Naive B cell (primary cell): ENCODE data around the gene PALM3. TPM values are rescaled to one million over a fixed set of nuclear protein-coding genes. Genes with fewer than 3 reads are reported as not detected.

Source experiments
- ATAC-seq, 2 donors: fragments of 150-1000 bp; cut with Tn5 transposase; 2 replicates each; pipeline ENCODE4 v1.10.0; 2021; ENCODE audit warnings: low read depth in 2 of 2, mild to moderate bottlenecking in 2 of 2, moderate library complexity in 2 of 2
- DNase-seq: peaks from one replicate; pipeline ENCODE4 v3.0.0; 2022
- H3K27ac Mint-ChIP-seq, 6 donors: one replicate each; pipeline ENCODE4 v1.8.0; 2020 to 2022; ENCODE audit warnings: mild to moderate bottlenecking in 6 of 6, mixed read lengths in 6 of 6, moderate library complexity in 5 of 6, inconsistent platforms in 2 of 6
- H3K27me3 Mint-ChIP-seq, 3 donors: one replicate each; pipeline ENCODE4 v1.8.0; 2021 to 2022; ENCODE audit warnings: mixed read lengths in 3 of 3, mild to moderate bottlenecking in 1 of 3
- H3K36me3 Mint-ChIP-seq, 2 donors: one replicate each; pipeline ENCODE4 v1.8.0; 2020 to 2022; ENCODE audit warnings: mixed read lengths in 2 of 2, inconsistent platforms in 1 of 2, mild to moderate bottlenecking in 1 of 2
- H3K4me1 Mint-ChIP-seq, 3 donors: one replicate each; pipeline ENCODE4 v1.8.0; 2020 to 2022; ENCODE audit warnings: mixed read lengths in 3 of 3, inconsistent platforms in 1 of 3, mild to moderate bottlenecking in 1 of 3, moderate library complexity in 1 of 3
- H3K4me3 Mint-ChIP-seq, 8 donors: one replicate each; pipeline ENCODE4 v1.8.0; 2020 to 2022; ENCODE audit warnings: mild to moderate bottlenecking in 8 of 8, mixed read lengths in 8 of 8, moderate library complexity in 8 of 8, inconsistent platforms in 2 of 8
- H3K9me3 Mint-ChIP-seq, 7 donors: one replicate each; pipeline ENCODE4 v1.8.0; 2020 to 2022; ENCODE audit warnings: mixed read lengths in 7 of 7, mild to moderate bottlenecking in 5 of 7, inconsistent platforms in 2 of 7, moderate library complexity in 1 of 7
- polyA plus RNA-seq, 6 donors: library from polyadenylated mRNA; unstranded; fragments of 300-500 nt; fragmentation: Illumina TruSeq; gene quantifications; one replicate each; pipeline ENCODE4 v1.2.3, GENCODE V29; 2021; ENCODE audit warnings: low read depth in 6 of 6

Gene PALM3, protein sequence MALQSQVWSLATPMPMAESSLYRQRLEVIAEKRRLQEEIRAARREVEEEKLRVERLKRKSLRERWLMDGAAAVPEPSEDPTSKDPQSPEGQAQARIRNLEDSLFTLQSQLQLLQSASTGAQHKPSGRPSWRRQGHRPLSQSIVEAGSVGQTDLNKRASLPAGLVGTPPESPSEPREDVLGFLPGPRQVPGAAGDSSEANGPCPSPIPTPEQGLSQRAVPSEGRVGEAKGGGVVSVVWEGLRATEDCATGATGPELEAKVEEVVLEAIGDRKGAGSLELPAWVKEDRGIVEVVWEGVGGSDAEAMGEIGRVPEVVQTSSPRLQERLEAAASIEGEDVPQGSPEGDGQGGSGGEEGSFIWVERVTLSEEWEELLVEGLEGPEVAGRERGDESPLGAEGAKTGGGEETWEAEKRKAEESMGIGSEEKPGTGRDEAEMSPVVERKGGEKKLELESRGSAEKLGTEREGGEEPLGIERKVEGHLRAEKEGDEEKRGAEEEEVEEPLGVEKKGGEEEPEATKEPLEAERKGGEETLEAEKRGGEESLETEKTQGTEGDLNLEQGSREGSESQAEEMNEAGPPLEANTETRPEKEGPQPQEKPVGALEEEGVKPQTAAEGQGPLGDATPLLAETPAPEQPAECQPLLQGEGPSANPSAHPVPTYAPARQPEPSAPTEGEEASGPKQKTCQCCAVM
- polyA plus RNA-seq, result not detected

DNA sequence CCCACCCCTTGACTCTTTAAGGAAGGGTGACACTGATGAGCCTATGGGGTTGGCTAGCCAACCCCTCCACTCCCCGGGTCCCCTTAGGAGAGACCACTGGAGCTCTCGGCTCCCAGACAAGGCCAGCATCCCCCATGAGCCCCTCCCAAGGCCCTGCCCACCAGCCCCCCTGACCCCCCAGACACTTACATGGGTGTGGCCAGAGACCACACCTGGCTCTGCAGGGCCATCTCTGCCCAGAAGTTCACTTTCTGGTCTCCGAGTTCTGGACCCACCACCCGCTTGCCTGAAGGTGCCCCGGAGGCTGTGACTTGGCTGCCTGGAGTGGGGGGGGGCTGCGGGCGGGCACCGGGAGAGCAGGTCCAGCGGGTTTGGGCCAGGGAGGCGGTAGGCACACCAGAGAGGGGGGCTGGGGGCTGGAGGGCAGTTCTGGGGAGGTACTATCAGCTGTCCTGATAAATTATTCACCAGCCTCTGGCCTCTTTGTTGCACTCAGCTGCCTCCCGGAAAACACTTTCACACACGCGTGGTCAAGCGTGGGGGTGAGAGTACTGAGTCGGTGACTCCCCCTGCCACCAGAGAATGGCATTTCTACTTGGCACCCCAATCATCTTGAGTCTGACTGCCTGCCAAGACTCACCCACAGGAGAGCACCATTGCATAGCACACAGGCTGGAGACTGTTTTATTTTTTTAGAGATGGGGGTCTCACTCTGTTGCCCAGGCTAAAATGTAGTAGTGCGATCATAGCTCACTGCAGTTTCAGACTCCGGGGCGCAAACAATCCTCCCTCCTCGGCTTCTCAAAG is at the start of gene PALM3:
PALM3 (minus strand) TSS at position 326 of the 807 bp plus-strand sequence; CDS start at position 230, 96 bp downstream.
- ATAC-seq (no peak), DNase-seq (no peak)
- no peaks in the 10 kb centered on the region for H3K9me3 Mint-ChIP-seq
- H3K36me3 Mint-ChIP-seq, result peaks cover 0 to 11% of the 10 kb centered on the region in 2 donors
- H3K27ac Mint-ChIP-seq, result no peak within 1 kb of the TSS
- H3K27me3 Mint-ChIP-seq, result peaks cover 32 to 52% (median 49%) of the 10 kb centered on the region in 3 donors
- peak within 1 kb of the TSS in 1 of 8 donors; percentile 52 for H3K4me3 Mint-ChIP-seq
- peaks cover 16% of the 10 kb centered on the region in 3 donors for H3K4me1 Mint-ChIP-seq

DNA sequence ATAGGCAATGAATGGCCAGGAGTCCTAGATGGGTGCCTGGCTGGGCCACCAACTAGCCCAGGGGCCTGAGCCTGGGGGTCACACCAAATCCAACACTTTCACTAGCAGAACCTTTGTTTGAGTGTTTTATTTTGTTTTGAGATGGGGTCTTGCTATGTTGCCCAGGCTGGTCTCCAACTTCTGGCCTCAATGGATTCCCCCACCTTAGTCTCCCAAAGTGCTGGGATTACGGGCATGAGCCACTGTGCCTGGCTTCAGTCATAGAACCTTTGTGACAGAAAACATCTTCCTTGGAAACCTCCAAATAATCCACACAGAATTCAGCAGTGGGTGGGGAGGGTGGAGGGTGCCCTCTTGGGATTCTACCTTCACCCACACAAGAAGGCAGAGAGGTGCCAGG is 49.6 kb upstream of the PALM3 start:
- Mint-ChIP-seq H3K36me3 (no peaks in the 10 kb centered on the region), H3K4me3 (peak overlapping the region in 1 of 8 donors; percentile 9), H3K4me1 (peaks cover 21 to 28% (median 28%) of the 10 kb centered on the region in 3 donors), H3K27me3 (no peaks in the 10 kb centered on the region), H3K27ac (no peak overlapping the region), H3K9me3 (no peaks in the 10 kb centered on the region)
- ATAC-seq, result no peak
- DNase-seq, result no peak

DNA sequence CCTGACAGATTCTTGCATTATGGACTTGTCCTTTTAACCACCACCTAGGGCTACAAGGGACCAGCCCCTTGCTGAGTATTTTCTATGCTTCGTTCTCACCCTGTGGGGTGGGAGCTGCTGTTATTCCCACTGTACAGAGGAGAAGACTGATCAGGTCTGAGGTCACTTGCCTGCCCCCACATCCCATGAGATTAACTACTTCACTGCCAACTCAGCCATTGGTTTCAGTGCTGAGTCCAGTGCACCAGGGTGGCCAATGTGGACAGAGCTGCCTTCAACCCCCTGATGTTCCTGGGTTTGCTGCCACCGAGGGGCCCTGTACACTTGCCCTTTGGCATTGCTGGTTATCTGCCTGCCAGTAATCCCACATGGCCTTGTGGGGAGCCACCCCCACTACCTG is 48.8 kb upstream of the PALM3 start:
- Mint-ChIP-seq H3K27ac (peak overlapping the region in 1 of 6 donors; percentile 20), H3K36me3 (no peaks in the 10 kb centered on the region), H3K9me3 (no peaks in the 10 kb centered on the region), H3K27me3 (no peaks in the 10 kb centered on the region), H3K4me1 (peaks cover 12 to 19% (median 19%) of the 10 kb centered on the region in 3 donors), H3K4me3 (no peak overlapping the region)
- ATAC-seq, result no peak
- DNase-seq, result no peak

DNA sequence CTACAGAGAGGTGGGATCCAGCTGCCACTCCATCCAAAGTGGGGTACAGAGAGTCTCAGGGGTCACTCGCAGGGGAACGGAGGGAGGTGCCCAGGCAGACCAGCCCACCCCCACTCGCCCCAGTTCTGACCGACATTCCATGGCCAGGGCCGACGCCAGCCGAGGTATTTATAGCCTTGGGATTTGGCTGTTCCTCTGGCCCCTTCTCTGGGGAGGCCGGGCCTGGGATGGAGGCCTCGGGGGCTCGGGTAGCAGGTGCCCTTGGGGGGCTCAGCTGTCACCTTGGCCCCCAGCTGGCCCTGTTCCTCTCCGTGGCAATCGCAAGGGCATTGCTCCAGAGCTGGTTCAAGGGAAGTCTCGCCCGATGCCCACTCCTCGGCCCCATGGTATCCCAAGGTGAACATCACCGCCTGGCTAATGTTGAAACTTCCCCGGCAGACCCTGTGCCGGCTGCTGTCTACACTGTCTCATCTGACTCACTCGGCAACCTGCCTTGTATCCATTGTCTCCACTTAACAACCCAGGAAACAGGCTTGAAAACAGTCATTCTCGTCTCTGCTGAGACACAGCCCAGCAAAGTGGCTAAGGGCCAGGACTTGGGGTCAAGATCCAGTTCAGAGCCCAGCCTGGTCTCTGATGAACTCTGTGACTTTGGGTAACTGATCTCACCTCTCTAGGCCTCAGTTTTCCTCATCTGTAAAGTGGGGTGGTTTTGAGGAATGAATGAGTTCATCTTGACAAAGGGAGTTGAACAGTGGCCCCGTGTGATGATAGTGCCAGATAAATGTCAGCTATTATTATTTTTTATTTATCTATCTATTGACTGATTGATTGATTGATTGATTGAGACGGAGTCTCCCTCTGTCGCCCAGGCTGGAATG is 45.9 kb upstream of the PALM3 start:
- Mint-ChIP-seq H3K4me1 (peaks cover 0 to 2% (median 0%) of the 10 kb centered on the region in 3 donors), H3K27me3 (no peaks in the 10 kb centered on the region), H3K4me3 (no peak overlapping the region), H3K36me3 (no peaks in the 10 kb centered on the region), H3K27ac (no peak overlapping the region), H3K9me3 (no peaks in the 10 kb centered on the region)
- ATAC-seq, result no peak
- no peak for DNase-seq

DNA sequence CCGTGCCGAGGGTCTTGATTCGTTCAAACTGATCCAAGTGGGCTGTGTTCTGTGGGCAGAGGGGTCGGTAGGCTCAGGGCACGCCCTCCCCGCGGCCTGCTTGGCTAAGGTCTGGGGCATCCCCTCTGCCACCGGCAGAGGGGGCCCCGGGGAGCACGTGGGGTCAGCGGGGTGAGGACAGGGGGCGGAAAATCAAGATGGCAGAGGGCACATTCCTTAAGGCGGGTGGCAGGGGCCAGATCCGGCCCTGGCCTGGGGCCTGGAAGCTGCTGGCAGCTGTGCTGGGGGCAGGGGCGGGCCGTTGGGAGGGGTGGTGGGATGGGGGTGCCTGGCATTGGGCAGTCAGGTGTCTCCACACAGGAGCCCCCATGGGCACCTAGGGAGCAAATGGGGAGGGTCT is 45.0 kb upstream of the PALM3 start:
- ATAC-seq (no peak), DNase-seq (no peak)
- peaks cover 0 to 2% (median 0%) of the 10 kb centered on the region in 3 donors for H3K4me1 Mint-ChIP-seq
- H3K9me3 Mint-ChIP-seq, result no peaks in the 10 kb centered on the region
- no peak overlapping the region for H3K27ac Mint-ChIP-seq
- no peak overlapping the region for H3K4me3 Mint-ChIP-seq
- H3K27me3 Mint-ChIP-seq, result no peaks in the 10 kb centered on the region
- no peaks in the 10 kb centered on the region for H3K36me3 Mint-ChIP-seq

DNA sequence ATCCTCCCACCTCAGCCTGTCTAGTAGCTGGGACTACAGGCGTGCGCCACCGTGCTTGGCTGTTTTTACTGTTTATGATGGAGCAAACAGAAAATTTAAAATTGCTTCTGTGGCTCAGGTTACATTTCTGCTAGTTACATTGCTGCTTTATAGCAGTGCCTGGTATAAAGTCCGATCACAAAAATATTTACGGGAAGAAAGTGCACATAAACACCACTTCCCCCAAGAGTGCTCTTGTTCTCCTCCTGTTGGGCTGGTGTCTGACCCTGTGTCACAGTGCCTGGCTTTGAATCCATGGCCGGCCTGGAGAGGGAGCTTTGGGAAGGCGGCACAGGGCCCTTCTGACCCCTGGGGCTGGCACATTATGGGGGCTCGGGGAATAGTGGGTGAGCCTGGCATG is 43.8 kb upstream of the PALM3 start:
- DNase-seq (no peak), ATAC-seq (no peak)
- peak overlapping the region in 1 of 6 donors; percentile 90 for H3K27ac Mint-ChIP-seq
- H3K27me3 Mint-ChIP-seq, result no peaks in the 10 kb centered on the region
- H3K4me3 Mint-ChIP-seq, result peak overlapping the region in 1 of 8 donors; percentile 37
- H3K36me3 Mint-ChIP-seq, result no peaks in the 10 kb centered on the region
- peaks cover 0 to 2% (median 0%) of the 10 kb centered on the region in 3 donors for H3K4me1 Mint-ChIP-seq
- no peaks in the 10 kb centered on the region for H3K9me3 Mint-ChIP-seq

DNA sequence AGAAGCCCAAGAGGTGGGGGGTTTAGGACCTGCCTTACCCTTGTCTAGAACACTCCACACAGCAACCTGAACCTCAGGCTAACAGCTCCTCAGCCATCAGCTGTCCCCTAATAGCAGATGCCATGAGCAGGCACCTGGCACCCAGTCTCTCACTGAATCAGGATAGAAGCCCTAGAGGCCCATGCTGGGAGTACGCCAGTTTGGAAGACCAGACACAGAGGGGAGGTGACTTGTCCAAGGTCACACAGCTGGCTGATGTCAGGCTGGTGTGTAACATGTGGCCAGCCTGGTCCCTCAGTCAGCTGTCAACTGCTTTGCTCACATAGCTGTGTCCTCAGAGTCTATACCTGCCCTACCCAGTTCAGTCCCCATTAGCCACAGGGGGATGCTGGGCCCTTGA is 41.4 kb upstream of the PALM3 start:
- Mint-ChIP-seq H3K4me1 (no peaks in the 10 kb centered on the region), H3K4me3 (no peak overlapping the region), H3K27ac (no peak overlapping the region), H3K36me3 (no peaks in the 10 kb centered on the region), H3K27me3 (no peaks in the 10 kb centered on the region), H3K9me3 (no peaks in the 10 kb centered on the region)
- ATAC-seq (no peak), DNase-seq (no peak)

DNA sequence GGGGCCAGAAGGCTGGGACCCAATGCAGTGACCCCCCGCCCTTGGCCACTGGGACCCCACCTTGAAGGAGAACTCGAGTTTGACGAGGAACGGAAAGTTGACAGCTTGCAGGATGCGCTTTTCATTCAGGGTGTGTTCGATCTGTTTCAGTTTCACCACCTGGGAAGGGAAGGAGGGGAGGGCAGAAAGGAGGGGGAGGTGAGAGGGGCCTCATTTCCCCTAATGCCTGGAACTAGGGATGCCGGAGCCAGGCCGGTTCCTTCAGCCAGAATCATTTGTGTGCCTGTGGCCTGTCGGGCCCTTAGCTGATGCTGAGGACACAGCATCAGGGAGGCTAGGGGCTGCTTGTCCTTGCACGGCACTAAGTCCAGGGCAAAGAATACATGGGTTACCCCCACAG is 40.9 kb upstream of the PALM3 start:
- H3K4me3 Mint-ChIP-seq, result no peak overlapping the region
- H3K27ac Mint-ChIP-seq, result no peak overlapping the region
- H3K27me3 Mint-ChIP-seq, result no peaks in the 10 kb centered on the region
- ATAC-seq (no peak), DNase-seq (no peak)
- no peaks in the 10 kb centered on the region for H3K4me1 Mint-ChIP-seq
- no peaks in the 10 kb centered on the region for H3K36me3 Mint-ChIP-seq
- H3K9me3 Mint-ChIP-seq, result no peaks in the 10 kb centered on the region

DNA sequence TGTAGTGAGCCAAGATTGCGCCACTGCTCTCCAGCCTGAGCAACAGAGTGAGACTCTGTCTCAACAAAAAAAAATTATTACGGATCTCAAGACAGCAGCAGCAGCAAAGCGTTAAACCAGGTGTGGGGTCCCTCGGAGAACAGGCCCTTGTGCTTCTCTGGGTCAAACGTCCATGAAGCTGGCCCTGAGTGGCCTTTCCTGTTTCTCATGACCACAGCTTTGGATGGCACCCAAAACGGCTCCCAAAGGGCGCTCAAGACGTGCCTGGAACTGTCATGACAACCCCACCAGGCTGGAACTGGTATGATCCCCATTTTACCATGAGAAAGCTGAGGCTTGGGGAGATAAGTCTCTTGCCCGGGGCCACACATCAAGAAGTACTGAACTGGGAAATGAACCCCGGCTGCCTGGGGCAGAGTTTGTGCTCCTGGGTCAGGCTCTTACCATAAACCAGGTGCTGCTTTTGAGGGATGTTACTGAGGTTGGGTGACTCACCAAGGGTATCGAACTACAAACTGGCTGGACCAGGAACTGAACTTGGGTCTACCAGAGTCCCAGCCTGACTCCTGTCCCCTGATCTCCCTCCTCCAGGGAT is 40.3 kb upstream of the PALM3 start:
- no peak for ATAC-seq
- H3K9me3 Mint-ChIP-seq, result no peaks in the 10 kb centered on the region

DNA sequence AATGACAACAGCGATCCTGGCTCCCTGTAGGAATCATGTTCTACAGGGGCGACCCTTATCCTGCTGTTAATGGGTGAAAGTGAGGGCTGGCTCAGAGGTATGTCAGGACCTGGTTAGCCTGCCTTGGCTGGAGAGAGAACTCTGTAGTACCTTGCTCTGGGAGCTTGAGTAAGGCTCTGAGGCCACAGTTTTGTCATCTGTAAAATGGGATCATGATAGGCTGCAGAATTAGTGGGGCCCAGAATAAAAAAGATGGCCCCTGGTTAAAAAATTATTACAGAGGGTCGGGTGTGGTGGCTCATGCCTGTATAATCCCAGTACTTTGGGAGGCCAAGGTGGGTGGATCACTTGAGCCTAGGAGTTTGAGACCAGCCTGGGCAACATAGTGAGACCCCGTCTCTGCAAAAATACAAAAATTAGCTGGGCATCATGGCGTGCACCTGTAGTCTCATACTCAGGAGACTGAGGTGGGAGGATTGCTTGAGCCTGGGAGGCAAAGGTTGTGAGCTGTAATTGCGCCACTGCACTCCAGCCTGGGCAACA is 39.2 kb upstream of the PALM3 start:
- ATAC-seq (no peak), DNase-seq (no peak)
- H3K27me3 Mint-ChIP-seq, result no peaks in the 10 kb centered on the region
- H3K9me3 Mint-ChIP-seq, result no peaks in the 10 kb centered on the region
- H3K4me1 Mint-ChIP-seq, result no peaks in the 10 kb centered on the region
- no peak overlapping the region for H3K27ac Mint-ChIP-seq
- H3K4me3 Mint-ChIP-seq, result no peak overlapping the region
- H3K36me3 Mint-ChIP-seq, result no peaks in the 10 kb centered on the region

More for the DNA sequence above, 40.3 kb upstream of the PALM3 start:
- Mint-ChIP-seq H3K27ac (no peak overlapping the region), H3K36me3 (no peaks in the 10 kb centered on the region), H3K4me3 (no peak overlapping the region), H3K27me3 (no peaks in the 10 kb centered on the region), H3K4me1 (no peaks in the 10 kb centered on the region)
- no peak for DNase-seq

DNA sequence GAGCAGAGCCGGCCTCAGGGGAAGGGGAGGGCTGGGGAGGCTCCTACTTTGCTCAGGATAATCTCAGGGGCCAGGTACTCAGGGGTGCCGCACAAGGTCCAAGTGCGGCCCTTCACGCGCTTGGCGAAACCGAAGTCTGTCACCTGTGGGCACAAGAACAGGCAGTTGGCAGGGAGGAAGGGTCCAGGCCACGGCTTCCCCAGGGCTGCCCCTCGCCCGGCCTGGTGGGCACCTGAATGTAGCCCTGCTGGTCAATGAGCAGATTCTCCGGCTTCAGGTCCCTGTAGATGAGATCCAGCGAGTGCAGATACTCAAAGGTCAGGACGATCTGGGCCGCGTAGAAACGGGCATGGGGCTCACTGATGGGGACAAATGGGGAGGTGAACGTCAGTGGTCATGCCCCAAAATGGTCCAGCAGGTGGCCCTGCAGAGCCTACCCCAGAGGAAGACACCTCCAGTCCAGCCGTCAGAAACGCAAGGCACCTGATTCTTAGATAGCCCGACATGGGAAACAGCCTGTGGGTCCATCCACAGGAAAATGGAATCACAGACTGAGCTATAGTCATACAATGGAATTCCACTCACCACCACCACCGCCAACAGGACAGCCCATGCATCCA is 35.8 kb upstream of the PALM3 start:
- Mint-ChIP-seq H3K27me3 (no peaks in the 10 kb centered on the region), H3K4me1 (peaks cover 0 to 4% (median 0%) of the 10 kb centered on the region in 3 donors), H3K27ac (peak overlapping the region in 1 of 6 donors; percentile 30), H3K9me3 (peaks cover 0 to 6% (median 4%) of the 10 kb centered on the region in 7 donors), H3K36me3 (no peaks in the 10 kb centered on the region), H3K4me3 (peak overlapping the region in 1 of 8 donors; percentile 38)
- ATAC-seq (no peak), DNase-seq (no peak)
